HG03558 (cell line): ENCODE results near the gene PLK5.
"Not testable (repeated sequence)": the region's sequence is repeated elsewhere in the genome, so short reads cannot be mapped to it uniquely, and the experiment has no call there.

Experiments used
- ATAC-seq: cut with Tn5 transposase; IDR thresholded peaks from one replicate; pipeline ENCODE4 v1.9.1; 2021; ENCODE audit warnings: moderate number of reproducible peaks; ENCODE audit not compliant: unreplicated experiment; ENCODE audit errors: extremely low read depth

The PLK5 gene

GRCh38 chr19:1523412-1524286 is at the start of gene PLK5:
PLK5 (plus strand) TSS chr19:1524077; CDS start chr19:1526997, 2,920 bp downstream.
- no peak for ATAC-seq

- no peak for ATAC-seq
Observed at GRCh38 chr19:1474765-1475351, 49.0 kb upstream of the PLK5 start.

GRCh38 chr19:1475751-1476437 is 48.0 kb upstream of the PLK5 start:
- ATAC-seq, result no peak

- ATAC-seq, result not testable (repeated sequence)
Observed at GRCh38 chr19:1477056-1477455, 46.8 kb upstream of the PLK5 start.

- ATAC-seq, result no peak
Observed at GRCh38 chr19:1478934-1479707, 44.8 kb upstream of the PLK5 start, which contains the start of gene C19orf25. C19orf25 (minus strand) TSS chr19:1479215; CDS start chr19:1478903, 312 bp downstream.

GRCh38 chr19:1481224-1481892 is 42.5 kb upstream of the PLK5 start:
- ATAC-seq, result no peak

GRCh38 chr19:1481893-1482360 is 42.0 kb upstream of the PLK5 start:
- no peak for ATAC-seq

GRCh38 chr19:1482361-1483130 is 41.3 kb upstream of the PLK5 start:
- no peak for ATAC-seq

- ATAC-seq, result no peak
Observed at GRCh38 chr19:1483131-1483978, 40.5 kb upstream of the PLK5 start.

GRCh38 chr19:1483979-1484428 is 39.9 kb upstream of the PLK5 start:
- ATAC-seq, result no peak

- ATAC-seq, result no peak
Observed at GRCh38 chr19:1486720-1487575, 36.9 kb upstream of the PLK5 start.

GRCh38 chr19:1487576-1488281 is 36.1 kb upstream of the PLK5 start:
- ATAC-seq, result no peak

- no peak for ATAC-seq
Observed at GRCh38 chr19:1488282-1488601, 35.6 kb upstream of the PLK5 start.

GRCh38 chr19:1489463-1490310 is 34.2 kb upstream of the PLK5 start:
- ATAC-seq, result no peak

GRCh38 chr19:1490311-1491113 is 33.4 kb upstream of the PLK5 start, which contains the start of gene PCSK4:
PCSK4 (minus strand) TSS chr19:1490350; CDS start chr19:1490346, 4 bp downstream.
- peak; percentile 55 for ATAC-seq
